Hepatocyte (in vitro differentiated cells): Measurements from ENCODE around the gene SNW1.

ENCODE experiments used
- CTCF ChIP-seq: fragments of 200-600 bp; sonication (generic); IDR thresholded peaks from 2 replicates; pipeline ENCODE4 v1.5.1; 2016; ENCODE audit warnings: antibody characterized with exemption, mild to moderate bottlenecking; ENCODE audit not compliant: poor library complexity
- EZH2 ChIP-seq: fragments of 200-600 bp; sonication (generic); IDR thresholded peaks from 2 replicates; pipeline ENCODE4 v1.6.1; 2016; ENCODE audit warnings: antibody characterized with exemption, mild to moderate bottlenecking, borderline replicate concordance
- EZH2phosphoT487 ChIP-seq: fragments of 200-600 bp; sonication (generic); IDR thresholded peaks from one replicate; pipeline ENCODE4 v1.6.1; 2018; ENCODE audit warnings: antibody characterized with exemption, mild to moderate bottlenecking, low read depth, moderate library complexity; ENCODE audit not compliant: unreplicated experiment, severe bottlenecking

GRCh38 chr14:77710364-77710763 lies 50.6 kb downstream of the SNW1 start:
- TF ChIP-seq CTCF: no peak
- TF ChIP-seq EZH2: no peak
- TF ChIP-seq EZH2phosphoT487: no peak
